Measurements from ENCODE around the gene ATG7.

GRCh38 chr3:11566478-11566877 lies 294.3 kb downstream of the ATG7 start:
- TF ChIP-seq MYC (IDR thresholded peaks at IDR 0.05; ENCODE audit: borderline replicate concordance, low read length) = no peak
- TF ChIP-seq CTCF (IDR thresholded peaks at IDR 0.05) = no peak
- no peak for TF ChIP-seq PHF8 (IDR thresholded peaks at IDR 0.05; ENCODE audit: borderline replicate concordance, low read depth)
- TF ChIP-seq, protein P1, sequence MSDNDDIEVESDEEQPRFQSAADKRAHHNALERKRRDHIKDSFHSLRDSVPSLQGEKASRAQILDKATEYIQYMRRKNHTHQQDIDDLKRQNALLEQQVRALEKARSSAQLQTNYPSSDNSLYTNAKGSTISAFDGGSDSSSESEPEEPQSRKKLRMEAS (IDR thresholded peaks at IDR 0.05) = no peak
- TF ChIP-seq MAZ (IDR thresholded peaks at IDR 0.05; ENCODE audit: borderline replicate concordance, low read depth, low read length) = no peak
- no peak for TF ChIP-seq NPAS2 (CRISPR knock-in tag; IDR thresholded peaks at IDR 0.05; ENCODE audit: borderline replicate concordance)
- no peak for TF ChIP-seq EP300 (IDR thresholded peaks at IDR 0.05)
- TF ChIP-seq JUN (IDR thresholded peaks at IDR 0.05) = no peak
- no peak for TF ChIP-seq KDM1A (IDR thresholded peaks at IDR 0.05; ENCODE audit: low read depth)
- no peak for TF ChIP-seq POLR2A (IDR thresholded peaks at IDR 0.05; ENCODE audit: low read length)
- TF ChIP-seq ESRRA (IDR thresholded peaks at IDR 0.05; ENCODE audit: borderline replicate concordance, low read length) = no peak
- no peak for TF ChIP-seq TP53 (CRISPR knock-in tag; IDR thresholded peaks at IDR 0.05)
- no peak for TF ChIP-seq ZNF302 (CRISPR knock-in tag; IDR thresholded peaks at IDR 0.05)
- TF ChIP-seq KDM5A (IDR thresholded peaks at IDR 0.05) = no peak

All from A549 (cell line).